ENCODE data around the gene APOL5. TPM values are rescaled to one million over a fixed set of nuclear protein-coding genes. Genes with fewer than 3 reads are reported as not detected.

The APOL5 gene
- total and polyA plus RNA-seq, 4 donors = 0.43 TPM; not detected in 3

GRCh38 chr22:35721960-35722359 is 4.3 kb downstream of the APOL5 start:
- no peaks in the 10 kb centered on the region for H3K9me3 ChIP-seq (ENCODE audit: control insufficient read depth in 4 of 4, low read length in 3 of 4)
- DNase-seq (ENCODE audit: low spot score) = no peak
- no peak for TF ChIP-seq MAX (IDR thresholded peaks at IDR 0.05)
- TF ChIP-seq FOXA1 (IDR thresholded peaks at IDR 0.05) = no peak
- no peak for TF ChIP-seq HNF4A (conservative IDR thresholded peaks at IDR 0.05)
- no peak for TF ChIP-seq NR2F2 (IDR thresholded peaks at IDR 0.05)
- TF ChIP-seq YY1 (IDR thresholded peaks at IDR 0.05) = no peak
- no peak for TF ChIP-seq ATF3 (IDR thresholded peaks at IDR 0.05)
- TF ChIP-seq RAD21 (IDR thresholded peaks at IDR 0.05) = no peak
- TF ChIP-seq RXRA (IDR thresholded peaks at IDR 0.05) = no peak
- 64% methylated on average over 4 of the region's 4 CpGs for WGBS
- H3K27ac ChIP-seq (ENCODE audit: low read depth in 1 of 2, low read length in 2 of 2) = no peak overlapping the region
- no peak overlapping the region for H3K4me3 ChIP-seq (ENCODE audit: low read depth in 1 of 3, low read length in 3 of 3)
- no peaks in the 10 kb centered on the region for H3K4me1 ChIP-seq (ENCODE audit: control insufficient read depth in 4 of 4, insufficient read depth in 4 of 4, low read length in 3 of 4)
- H3K36me3 ChIP-seq (ENCODE audit: control insufficient read depth in 4 of 4, insufficient read depth in 3 of 4, low read depth in 1 of 4, low read length in 3 of 4) = no peaks in the 10 kb centered on the region
- no peaks in the 10 kb centered on the region for H3K27me3 ChIP-seq (ENCODE audit: control insufficient read depth in 4 of 4, insufficient read depth in 4 of 4, low read length in 3 of 4)
- H3K9ac ChIP-seq (ENCODE audit: low read depth in 1 of 2, low read length in 2 of 2) = no peak overlapping the region

DNA sequence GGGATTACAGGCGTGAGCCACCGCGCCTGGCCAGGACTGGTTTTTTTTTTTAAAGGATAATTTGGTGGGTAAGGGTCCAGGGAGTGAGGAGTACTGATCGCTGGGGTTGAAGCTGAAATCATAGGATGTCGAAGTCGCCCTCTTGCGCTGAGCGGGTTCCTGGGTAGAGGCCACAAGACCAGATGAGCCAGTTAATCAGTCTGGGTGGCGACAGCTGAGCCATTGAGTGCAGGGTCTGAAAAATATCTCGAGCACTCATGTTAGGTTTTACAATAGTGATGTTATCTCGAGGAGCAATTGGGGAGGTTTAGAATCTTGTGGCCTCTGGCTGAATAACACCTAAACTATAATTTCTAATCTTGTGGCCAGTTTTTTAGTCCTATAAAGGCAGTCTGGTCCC is 7.8 kb downstream of the APOL5 start:
- Histone ChIP-seq H3K36me3 (ENCODE audit: control insufficient read depth in 4 of 4, insufficient read depth in 3 of 4, low read depth in 1 of 4, low read length in 3 of 4) (no peaks in the 10 kb centered on the region), H3K27me3 (ENCODE audit: control insufficient read depth in 4 of 4, insufficient read depth in 4 of 4, low read length in 3 of 4) (no peaks in the 10 kb centered on the region), H3K27ac (ENCODE audit: low read depth in 1 of 2, low read length in 2 of 2) (no peak overlapping the region), H3K4me1 (ENCODE audit: control insufficient read depth in 4 of 4, insufficient read depth in 4 of 4, low read length in 3 of 4) (no peaks in the 10 kb centered on the region), H3K4me3 (ENCODE audit: low read depth in 1 of 3, low read length in 3 of 3) (no peak overlapping the region), H3K9me3 (ENCODE audit: control insufficient read depth in 4 of 4, low read length in 3 of 4) (no peaks in the 10 kb centered on the region), H3K9ac (ENCODE audit: low read depth in 1 of 2, low read length in 2 of 2) (no peak overlapping the region)
- no peak for DNase-seq (ENCODE audit: low spot score)
- TF ChIP-seq EGR1 (IDR thresholded peaks at IDR 0.05; ENCODE audit: low read depth in 2 of 2) (no peak), ATF3 (IDR thresholded peaks at IDR 0.05) (no peak), RXRA (IDR thresholded peaks at IDR 0.05) (no peak), REST (IDR thresholded peaks at IDR 0.05) (no peak), JUND (IDR thresholded peaks at IDR 0.05) (no peak), FOXA2 (IDR thresholded peaks at IDR 0.05) (no peak), TAF1 (conservative IDR thresholded peaks at IDR 0.05) (no peak), SP1 (IDR thresholded peaks at IDR 0.05) (no peak), HNF4A (conservative IDR thresholded peaks at IDR 0.05) (no peak), RAD21 (IDR thresholded peaks at IDR 0.05) (no peak)
- 95% methylated on average over 11 of the region's 11 CpGs for WGBS

- WGBS = 91% methylated on average over 6 of the region's 6 CpGs
- Histone ChIP-seq H3K27ac (ENCODE audit: low read depth in 1 of 2, low read length in 2 of 2) (no peak overlapping the region), H3K4me3 (ENCODE audit: low read depth in 1 of 3, low read length in 3 of 3) (no peak overlapping the region), H3K9me3 (ENCODE audit: control insufficient read depth in 4 of 4, low read length in 3 of 4) (no peaks in the 10 kb centered on the region), H3K9ac (ENCODE audit: low read depth in 1 of 2, low read length in 2 of 2) (no peak overlapping the region), H3K4me1 (ENCODE audit: control insufficient read depth in 4 of 4, insufficient read depth in 4 of 4, low read length in 3 of 4) (no peaks in the 10 kb centered on the region), H3K27me3 (ENCODE audit: control insufficient read depth in 4 of 4, insufficient read depth in 4 of 4, low read length in 3 of 4) (no peaks in the 10 kb centered on the region), H3K36me3 (ENCODE audit: control insufficient read depth in 4 of 4, insufficient read depth in 3 of 4, low read depth in 1 of 4, low read length in 3 of 4) (no peaks in the 10 kb centered on the region)
- no peak for DNase-seq (ENCODE audit: low spot score)
- no peak for TF ChIP-seq SP1 (IDR thresholded peaks at IDR 0.05)
- TF ChIP-seq NR2F2 (IDR thresholded peaks at IDR 0.05) = no peak
- TF ChIP-seq YY1 (IDR thresholded peaks at IDR 0.05) = no peak
- TF ChIP-seq, protein P1, sequence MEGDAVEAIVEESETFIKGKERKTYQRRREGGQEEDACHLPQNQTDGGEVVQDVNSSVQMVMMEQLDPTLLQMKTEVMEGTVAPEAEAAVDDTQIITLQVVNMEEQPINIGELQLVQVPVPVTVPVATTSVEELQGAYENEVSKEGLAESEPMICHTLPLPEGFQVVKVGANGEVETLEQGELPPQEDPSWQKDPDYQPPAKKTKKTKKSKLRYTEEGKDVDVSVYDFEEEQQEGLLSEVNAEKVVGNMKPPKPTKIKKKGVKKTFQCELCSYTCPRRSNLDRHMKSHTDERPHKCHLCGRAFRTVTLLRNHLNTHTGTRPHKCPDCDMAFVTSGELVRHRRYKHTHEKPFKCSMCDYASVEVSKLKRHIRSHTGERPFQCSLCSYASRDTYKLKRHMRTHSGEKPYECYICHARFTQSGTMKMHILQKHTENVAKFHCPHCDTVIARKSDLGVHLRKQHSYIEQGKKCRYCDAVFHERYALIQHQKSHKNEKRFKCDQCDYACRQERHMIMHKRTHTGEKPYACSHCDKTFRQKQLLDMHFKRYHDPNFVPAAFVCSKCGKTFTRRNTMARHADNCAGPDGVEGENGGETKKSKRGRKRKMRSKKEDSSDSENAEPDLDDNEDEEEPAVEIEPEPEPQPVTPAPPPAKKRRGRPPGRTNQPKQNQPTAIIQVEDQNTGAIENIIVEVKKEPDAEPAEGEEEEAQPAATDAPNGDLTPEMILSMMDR (IDR thresholded peaks at IDR 0.05; ENCODE audit: low read depth, low read length, missing input control) = no peak
- no peak for TF ChIP-seq ATF3 (IDR thresholded peaks at IDR 0.05)
- no peak for TF ChIP-seq GABPA (IDR thresholded peaks at IDR 0.05 in 1 of 2, conservative IDR thresholded peaks at IDR 0.05 in 1 of 2)
- TF ChIP-seq ZBTB33 (IDR thresholded peaks at IDR 0.05) = no peak
- TF ChIP-seq TAF1 (conservative IDR thresholded peaks at IDR 0.05) = no peak
- TF ChIP-seq RXRA (IDR thresholded peaks at IDR 0.05) = no peak
Observed at GRCh38 chr22:35726398-35726797, 8.7 kb downstream of the APOL5 start.
